ENCODE results near the gene FAM110C.

DNA sequence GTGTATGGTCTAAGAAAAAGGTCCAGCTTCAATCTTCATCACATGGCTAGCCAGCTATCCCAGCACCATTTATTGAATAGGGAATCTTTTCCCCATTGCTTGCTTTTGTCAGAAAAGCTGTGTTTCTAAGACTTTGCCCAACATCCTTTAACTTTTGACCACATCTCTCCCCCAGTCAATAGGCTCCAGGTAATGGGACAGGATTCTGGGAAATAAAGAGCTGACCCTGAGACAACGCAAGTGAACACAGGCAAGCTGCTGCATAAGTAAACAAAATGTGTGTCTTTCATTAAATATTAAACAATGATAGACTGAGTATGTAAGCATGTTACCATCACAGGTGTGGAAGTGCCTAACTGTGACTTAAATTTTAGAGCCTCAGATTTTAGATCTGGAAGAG is 23.0 kb downstream of the FAM110C start:
- no peak for TF ChIP-seq EP300 (IDR thresholded peaks at IDR 0.05)
- TF ChIP-seq, protein P1, sequence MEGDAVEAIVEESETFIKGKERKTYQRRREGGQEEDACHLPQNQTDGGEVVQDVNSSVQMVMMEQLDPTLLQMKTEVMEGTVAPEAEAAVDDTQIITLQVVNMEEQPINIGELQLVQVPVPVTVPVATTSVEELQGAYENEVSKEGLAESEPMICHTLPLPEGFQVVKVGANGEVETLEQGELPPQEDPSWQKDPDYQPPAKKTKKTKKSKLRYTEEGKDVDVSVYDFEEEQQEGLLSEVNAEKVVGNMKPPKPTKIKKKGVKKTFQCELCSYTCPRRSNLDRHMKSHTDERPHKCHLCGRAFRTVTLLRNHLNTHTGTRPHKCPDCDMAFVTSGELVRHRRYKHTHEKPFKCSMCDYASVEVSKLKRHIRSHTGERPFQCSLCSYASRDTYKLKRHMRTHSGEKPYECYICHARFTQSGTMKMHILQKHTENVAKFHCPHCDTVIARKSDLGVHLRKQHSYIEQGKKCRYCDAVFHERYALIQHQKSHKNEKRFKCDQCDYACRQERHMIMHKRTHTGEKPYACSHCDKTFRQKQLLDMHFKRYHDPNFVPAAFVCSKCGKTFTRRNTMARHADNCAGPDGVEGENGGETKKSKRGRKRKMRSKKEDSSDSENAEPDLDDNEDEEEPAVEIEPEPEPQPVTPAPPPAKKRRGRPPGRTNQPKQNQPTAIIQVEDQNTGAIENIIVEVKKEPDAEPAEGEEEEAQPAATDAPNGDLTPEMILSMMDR (IDR thresholded peaks at IDR 0.05), result no peak

Measured in esophagus muscularis mucosa (tissue), 3 donors.